ENCODE measurements around the gene RASSF7.

Gene RASSF7

GRCh38 chr11:555780-556661, 4.7 kb upstream of the RASSF7 start:
- no peak for TF ChIP-seq CTCF (IDR thresholded peaks at IDR 0.05; ENCODE audit: low read depth, low read length, missing control alignments)
- H3K4me3 ChIP-seq (ENCODE audit: low read depth, low read length): no peak overlapping the region
- no peak for DNase-seq (ENCODE audit: low read depth)
- in situ Hi-C loops (cut with HindIII; ENCODE audit: low sequenced_read_pairs): no loop called here

GRCh38 chr11:556662-557256, 4.0 kb upstream of the RASSF7 start:
- H3K4me3 ChIP-seq (ENCODE audit: low read depth, low read length): no peak overlapping the region
- in situ Hi-C loops (cut with HindIII; ENCODE audit: low sequenced_read_pairs): no loop called here
- no peak for TF ChIP-seq CTCF (IDR thresholded peaks at IDR 0.05; ENCODE audit: low read depth, low read length, missing control alignments)
- no peak for DNase-seq (ENCODE audit: low read depth)

GRCh38 chr11:557328-558132, 3.2 kb upstream of the RASSF7 start:
- no peak for TF ChIP-seq CTCF (IDR thresholded peaks at IDR 0.05; ENCODE audit: low read depth, low read length, missing control alignments)
- H3K4me3 ChIP-seq (ENCODE audit: low read depth, low read length): no peak overlapping the region
- DNase-seq (ENCODE audit: low read depth): no peak
- in situ Hi-C loops (cut with HindIII; ENCODE audit: low sequenced_read_pairs): no loop called here

GRCh38 chr11:558503-558902, 2.3 kb upstream of the RASSF7 start:
- in situ Hi-C loops (cut with HindIII; ENCODE audit: low sequenced_read_pairs): no loop called here
- no peak for TF ChIP-seq CTCF (IDR thresholded peaks at IDR 0.05; ENCODE audit: low read depth, low read length, missing control alignments)
- DNase-seq (ENCODE audit: low read depth): no peak
- no peak overlapping the region for H3K4me3 ChIP-seq (ENCODE audit: low read depth, low read length)

GRCh38 chr11:559020-559620, 1.6 kb upstream of the RASSF7 start:
- H3K4me3 ChIP-seq (ENCODE audit: low read depth, low read length): no peak overlapping the region
- in situ Hi-C loops (cut with HindIII; ENCODE audit: low sequenced_read_pairs): no loop called here
- no peak for TF ChIP-seq CTCF (IDR thresholded peaks at IDR 0.05; ENCODE audit: low read depth, low read length, missing control alignments)
- DNase-seq (ENCODE audit: low read depth): no peak

GRCh38 chr11:559712-560304, 962 bp upstream of the RASSF7 start:
- H3K4me3 ChIP-seq (ENCODE audit: low read depth, low read length): peak overlapping the region; percentile 52
- in situ Hi-C loops (cut with HindIII; ENCODE audit: low sequenced_read_pairs): no loop called here
- TF ChIP-seq CTCF (IDR thresholded peaks at IDR 0.05; ENCODE audit: low read depth, low read length, missing control alignments): no peak
- no peak for DNase-seq (ENCODE audit: low read depth)
